B cell (primary cell): ENCODE measurements around the gene RNF38. TPM values are rescaled to one million over a fixed set of nuclear protein-coding genes. Genes with fewer than 3 reads are reported as not detected.

Source experiments
- ATAC-seq: fragments of 200-7000 bp; cut with Tn5 transposase; one replicate; pipeline ENCODE4 v1.10.0; 2021; ENCODE audit warnings: low read depth, mild to moderate bottlenecking, moderate number of reproducible peaks, moderate library complexity
- CTCF ChIA-PET: fragments of 350-600 bp; sonication (Branson Sonifier 250); formaldehyde crosslinking; loops from one replicate; lab custom pipeline; 2021; ENCODE audit warnings: antibody characterized with exemption, inconsistent platforms; lab: Charles Lee
- POLR2A ChIA-PET: fragments of 350-600 bp; sonication (Branson Sonifier 250); formaldehyde crosslinking; loops from one replicate; lab custom pipeline; 2021; ENCODE audit warnings: antibody characterized with exemption; lab: Charles Lee
- DNase-seq: peaks from one replicate; pipeline ENCODE4 v3.0.0; 2013
- H2AFZ ChIP-seq: 2 replicates; pipeline ENCODE4 v1.6.1; 2012; ENCODE audit warnings: mild to moderate bottlenecking, low read depth, low read length; ENCODE audit not compliant: insufficient read depth, poor library complexity, severe bottlenecking
- H3K27ac ChIP-seq, 2 donors: 1 replicate in 1 of 2; 2 replicates in 1 of 2; pipeline ENCODE4 v1.5.1; 2012 to 2013; ENCODE audit warnings: low read length in 2 of 2, mild to moderate bottlenecking in 2 of 2, moderate library complexity in 1 of 2
- H3K27me3 ChIP-seq, 4 experiments: fragments of 200-600 bp in 1 of 4; sonication (generic) in 1 of 4; replicated peaks in 1 of 4; 1 replicate in 2 of 4; 2 replicates in 2 of 4; pipeline versions ENCODE4 v1.6.1 to v1.7.0; 2013 to 2016; ENCODE audit warnings: low read length in 3 of 4, mild to moderate bottlenecking in 2 of 4, mixed read lengths in 1 of 4, moderate library complexity in 1 of 4; ENCODE audit not compliant: insufficient read depth in 4 of 4, control insufficient read depth in 3 of 4; ENCODE audit errors: control extremely low read depth in 1 of 4
- H3K36me3 ChIP-seq, 2 experiments: replicated peaks in 1 of 2; 1 replicate in 1 of 2; 2 replicates in 1 of 2; pipeline versions ENCODE4 v1.6.1 to v1.7.1; 2013; ENCODE audit warnings: low read length in 1 of 2; ENCODE audit not compliant: insufficient read depth in 2 of 2, control insufficient read depth in 1 of 2; ENCODE audit errors: control extremely low read depth in 1 of 2, extremely low read depth in 1 of 2
- H3K4me1 ChIP-seq, 2 donors: fragments of 200-600 bp in 1 of 2; sonication (generic) in 1 of 2; 1 replicate in 1 of 2; 2 replicates in 1 of 2; pipeline versions ENCODE4 v1.5.1 to v1.6.1; 2013 to 2017; ENCODE audit warnings: low read length in 2 of 2; ENCODE audit not compliant: control insufficient read depth in 2 of 2, insufficient read depth in 2 of 2
- H3K4me2 ChIP-seq: replicated peaks from 2 replicates; pipeline ENCODE3; 2012; ENCODE audit warnings: mild to moderate bottlenecking, low read depth, low read length; ENCODE audit not compliant: poor library complexity, severe bottlenecking
- H3K4me3 ChIP-seq, 5 experiments: fragments of 200-600 bp in 1 of 5; sonication (generic) in 1 of 5; 1 replicate in 3 of 5; 2 replicates in 2 of 5; pipeline versions ENCODE4 v1.5.1 to v1.7.0; 2011 to 2016; ENCODE audit warnings: low read length in 4 of 5, mild to moderate bottlenecking in 4 of 5, low read depth in 2 of 5, control low read depth in 1 of 5, moderate library complexity in 1 of 5; ENCODE audit not compliant: insufficient read depth in 1 of 5; ENCODE audit errors: control extremely low read depth in 1 of 5, extremely low read depth in 1 of 5
- H3K79me2 ChIP-seq: fragments of 200-600 bp; sonication (generic); one replicate; pipeline ENCODE4 v1.6.0; 2016; ENCODE audit warnings: low read length; ENCODE audit not compliant: control insufficient read depth, insufficient read depth
- H3K9ac ChIP-seq: fragments of 200-600 bp; sonication (generic); 2 replicates; pipeline ENCODE4 v1.6.1; 2017; ENCODE audit warnings: mild to moderate bottlenecking, low read length, moderate library complexity
- H3K9me3 ChIP-seq, 3 donors: one replicate each; pipeline versions ENCODE4 v1.6.1 to v1.7.1; 2013; ENCODE audit warnings: low read length in 2 of 3; ENCODE audit not compliant: control insufficient read depth in 2 of 3, insufficient read depth in 1 of 3; ENCODE audit errors: control extremely low read depth in 1 of 3
- H4K20me1 ChIP-seq: 2 replicates; pipeline ENCODE4 v1.6.0; 2012; ENCODE audit warnings: mild to moderate bottlenecking, low read length; ENCODE audit not compliant: insufficient read depth, control insufficient read depth, poor library complexity, severe bottlenecking
- H3K27ac Mint-ChIP-seq: one replicate; pipeline ENCODE4 v1.8.0; 2021; ENCODE audit warnings: mixed read lengths
- H3K27me3 Mint-ChIP-seq: one replicate; pipeline ENCODE4 v1.8.0; 2021; ENCODE audit warnings: mixed read lengths
- H3K4me1 Mint-ChIP-seq: one replicate; pipeline ENCODE4 v1.8.0; 2021; ENCODE audit warnings: mixed read lengths
- H3K4me3 Mint-ChIP-seq: one replicate; pipeline ENCODE4 v1.8.0; 2021; ENCODE audit warnings: mixed read lengths
- H3K9me3 Mint-ChIP-seq: one replicate; pipeline ENCODE4 v1.8.0; 2022; ENCODE audit warnings: mixed read lengths; ENCODE audit not compliant: insufficient read depth
- CTCF ChIP-seq: fragments of 200-600 bp; IDR thresholded peaks from one replicate; pipeline ENCODE4 v1.8.0; 2022; ENCODE audit warnings: antibody characterized with exemption, mild to moderate bottlenecking
- EZH2 ChIP-seq: IDR thresholded peaks from 2 replicates; pipeline ENCODE4 v1.6.1; 2012; ENCODE audit warnings: borderline replicate concordance, low read depth, mild to moderate bottlenecking, moderate library complexity, low read length; ENCODE audit not compliant: insufficient read depth, poor library complexity, severe bottlenecking
- WGBS: methylation state at CpG from one replicate; pipeline ENCODE4 v1.1.5; 2013; ENCODE audit warnings: missing lambda C conversion rate; ENCODE audit not compliant: insufficient coverage; 5-methylcytosine and 5-hydroxymethylcytosine counted together
- intact Hi-C: fragments of 100-400 bp; cut with micrococcal nuclease; formaldehyde crosslinking; loops from one replicate; pipeline ENCODE4 v1.10.0; 2022
- polyA plus RNA-seq: library from polyadenylated mRNA; depleted of rRNA; stranded (reverse); fragments of >200 nt; gene quantifications from 2 replicates; pipeline ENCODE4 v1.2.3, GENCODE V29; 2012
- total RNA-seq, 2 donors: library from RNA; stranded (reverse); fragments of 120-200 nt in 1 of 2; gene quantifications; 1 replicate in 1 of 2; 2 replicates in 1 of 2; pipeline versions ENCODE4 v1.2.3 to v1.2.4, GENCODE V29; 2013 to 2022

RNF38 gene
- total and polyA plus RNA-seq, 2 donors (not counting 1 experiment from before 2014, with no cell fraction given) = 25.2 to 81.6 TPM

- ChIA-PET CTCF (no interaction called here), POLR2A (no interaction called here)
- no peaks in the 10 kb centered on the region for H3K4me1 ChIP-seq
- H3K79me2 ChIP-seq = no peaks in the 10 kb centered on the region
- H3K4me1 Mint-ChIP-seq = no peaks in the 10 kb centered on the region
- DNase-seq = no peak
- H3K9me3 Mint-ChIP-seq = no peaks in the 10 kb centered on the region
- no peak overlapping the region for H2AFZ ChIP-seq
- no peak overlapping the region for H3K27ac Mint-ChIP-seq
- WGBS = 100% methylated on average over 1 of the region's 3 CpGs
- H3K9ac ChIP-seq = no peak overlapping the region
- TF ChIP-seq CTCF (no peak), EZH2 (no peak)
- H4K20me1 ChIP-seq = no peaks in the 10 kb centered on the region
- no peaks in the 10 kb centered on the region for H3K36me3 ChIP-seq
- intact Hi-C loops = no loop called here
- no peak for ATAC-seq
- no peak overlapping the region for H3K4me3 ChIP-seq
- no peak overlapping the region for H3K27ac ChIP-seq
- H3K4me3 Mint-ChIP-seq = no peak overlapping the region
- H3K4me2 ChIP-seq = no peak overlapping the region
- H3K27me3 ChIP-seq = no peaks in the 10 kb centered on the region
- H3K9me3 ChIP-seq = no peaks in the 10 kb centered on the region
- no peaks in the 10 kb centered on the region for H3K27me3 Mint-ChIP-seq
These were observed 110.1 kb downstream of the RNF38 start for GRCh38 chr9:36289836-36290435.

- H3K36me3 ChIP-seq = no peaks in the 10 kb centered on the region
- no CpG with 5 or more reads among the region's 3 CpGs for WGBS
- no peaks in the 10 kb centered on the region for H3K4me1 ChIP-seq
- H3K9ac ChIP-seq = no peak overlapping the region
- H4K20me1 ChIP-seq = no peaks in the 10 kb centered on the region
- H3K9me3 ChIP-seq = no peaks in the 10 kb centered on the region
- intact Hi-C loops = no loop called here
- no peak overlapping the region for H2AFZ ChIP-seq
- ChIA-PET POLR2A (interaction anchor here (0.7 kb wide), 1 partner anchor 37 kb away, joined by 4 read pairs; no protein-coding TSS in a partner anchor), CTCF (interaction anchor here (0.7 to 1.2 kb wide), 2 partner anchors 43 to 55 kb away, joined by 3 read pairs; no protein-coding TSS in a partner anchor)
- H3K9me3 Mint-ChIP-seq = no peaks in the 10 kb centered on the region
- H3K4me3 Mint-ChIP-seq = no peak overlapping the region
- H3K4me2 ChIP-seq = no peak overlapping the region
- ATAC-seq (no peak), DNase-seq (no peak)
- no peak overlapping the region for H3K27ac ChIP-seq
- no peaks in the 10 kb centered on the region for H3K79me2 ChIP-seq
- no peak overlapping the region for H3K27ac Mint-ChIP-seq
- no peaks in the 10 kb centered on the region for H3K4me1 Mint-ChIP-seq
- H3K27me3 ChIP-seq = no peaks in the 10 kb centered on the region
- no peaks in the 10 kb centered on the region for H3K27me3 Mint-ChIP-seq
- H3K4me3 ChIP-seq = no peak overlapping the region
- TF ChIP-seq CTCF = no peak
These were observed 112.0 kb downstream of the RNF38 start for GRCh38 chr9:36288070-36288469.

Other genes starting within 250 kb of the RNF38 start
- gene CCIN, start 230.9 kb downstream of the RNF38 start, total RNA-seq = not detected in 2 replicates
- gene CCIN, start 230.9 kb downstream of the RNF38 start, polyA plus RNA-seq = 0.15 and 0.50 TPM in 2 replicates
- gene CLTA, start 209.3 kb downstream of the RNF38 start, total RNA-seq = 71.0 and 73.0 TPM in 2 replicates
- 31.4 and 32.3 TPM in 2 replicates for gene CLTA, start 209.3 kb downstream of the RNF38 start, polyA plus RNA-seq
- 20.6 and 21.6 TPM in 2 replicates for gene GNE, start 141.8 kb downstream of the RNF38 start, total RNA-seq
- 8.3 and 13.6 TPM in 2 replicates for gene GNE, start 141.8 kb downstream of the RNF38 start, polyA plus RNA-seq
- gene MELK, start 172.6 kb upstream of the RNF38 start, total RNA-seq = 0.17 TPM in 1 of 2 replicates, not detected in the other
- 0.18 and 0.46 TPM in 2 replicates for gene MELK, start 172.6 kb upstream of the RNF38 start, polyA plus RNA-seq